Adrenal gland (tissue), 5 donors: Measurements from ENCODE around the gene NRXN3.

Source experiments
- CTCF ChIP-seq, 6 experiments: fragments of 450-650 bp in 4 of 6; fragments of 200-600 bp in 2 of 6; sonication (generic) in 1 of 6; IDR thresholded peaks; 1 replicate in 5 of 6; 2 replicates in 1 of 6; pipeline versions ENCODE4 v1.5.1 to v1.8.0; 2016 to 2021; ENCODE audit warnings: antibody characterized with exemption in 6 of 6, mild to moderate bottlenecking in 2 of 6, moderate library complexity in 1 of 6
- POLR2A ChIP-seq, 2 donors: fragments of 450-650 bp; IDR thresholded peaks; one replicate each; pipeline ENCODE4 v1.6.1; 2017; ENCODE audit warnings: antibody characterized with exemption in 2 of 2, mild to moderate bottlenecking in 2 of 2, moderate library complexity in 1 of 2
- donor health status: DM: no; HTN: no; CAD: no.

GRCh38 chr14:79608446-79608845, 1438.3 kb downstream of the NRXN3 start:
- TF ChIP-seq POLR2A (IDR thresholded peaks at IDR 0.05): no peak
- TF ChIP-seq CTCF (IDR thresholded peaks at IDR 0.05): no peak
